Measurements from ENCODE around the gene FOXS1. TPM values are rescaled to one million over a fixed set of nuclear protein-coding genes. Genes with fewer than 3 reads are reported as not detected.
"Not testable (repeated sequence)": the region's sequence is repeated elsewhere in the genome, so short reads cannot be mapped to it uniquely, and the experiment has no call there.

Gene FOXS1
- total RNA-seq, 4 donors from 2014 or later = 3.0 to 11.8 (median 8.0) TPM

DNA sequence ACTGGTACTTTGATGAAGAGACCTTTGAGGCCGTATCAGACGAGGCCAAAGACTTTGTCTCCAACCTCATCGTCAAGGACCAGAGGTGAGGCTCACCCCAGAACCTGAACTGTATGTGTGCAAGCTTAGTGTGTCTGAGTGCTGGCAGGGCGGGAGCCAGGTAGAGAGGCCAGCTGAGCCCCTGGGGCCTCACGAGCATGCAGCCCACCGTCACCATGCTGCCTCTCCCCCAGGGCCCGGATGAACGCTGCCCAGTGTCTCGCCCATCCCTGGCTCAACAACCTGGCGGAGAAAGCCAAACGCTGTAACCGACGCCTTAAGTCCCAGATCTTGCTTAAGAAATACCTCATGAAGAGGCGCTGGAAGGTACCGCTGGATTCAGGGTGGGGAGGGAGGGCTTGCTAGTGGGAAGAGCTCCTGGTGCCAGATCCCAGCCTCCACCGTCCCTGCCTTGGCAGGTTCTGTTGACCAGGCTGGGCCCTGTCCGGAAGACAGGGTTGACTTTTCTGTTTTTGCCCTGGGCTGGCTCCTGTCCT is 13.6 kb downstream of the FOXS1 start:
- no peaks in the 10 kb centered on the region for H3K27me3 ChIP-seq
- no peak overlapping the region for H3K27ac ChIP-seq
- H3K4me1 ChIP-seq = peaks cover 0 to 48% (median 25%) of the 10 kb centered on the region in 4 donors
- 83 to 84% methylated on average over 15 to 17 of the region's 17 CpGs for WGBS, 2 donors
- no peaks in the 10 kb centered on the region for H3K36me3 ChIP-seq
- no peak for TF ChIP-seq CTCF (IDR thresholded peaks at IDR 0.05)
- no peak for TF ChIP-seq POLR2A (IDR thresholded peaks at IDR 0.05)
- TF ChIP-seq EP300 (IDR thresholded peaks at IDR 0.05) = no peak
- no peak overlapping the region for H3K4me3 ChIP-seq
- DNase-seq (ENCODE audit: low spot score in 2 of 2) = no peak
- H3K9me3 ChIP-seq = no peaks in the 10 kb centered on the region

DNA sequence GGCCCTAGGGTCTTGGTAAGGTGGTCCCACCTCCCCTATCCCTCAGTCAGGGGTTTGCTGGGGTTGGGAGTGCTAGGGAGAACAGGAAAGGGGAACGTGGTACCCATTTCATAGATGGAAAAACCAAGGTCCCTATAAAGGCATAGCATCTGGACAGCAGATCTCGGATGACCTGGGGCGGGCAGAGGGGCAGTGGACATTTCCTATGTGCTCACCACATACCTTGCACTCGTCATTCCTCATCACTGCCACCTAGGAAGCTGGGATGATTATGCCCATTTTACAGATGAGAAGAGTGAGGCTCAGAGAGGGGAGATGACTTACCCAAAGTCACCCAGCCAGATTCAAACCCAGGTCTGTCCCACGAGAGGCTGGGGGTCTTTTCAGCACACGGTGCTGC is 14.2 kb downstream of the FOXS1 start:
- WGBS, 2 donors = 90 to 92% methylated on average over 5 to 6 of the region's 6 CpGs
- H3K36me3 ChIP-seq = no peaks in the 10 kb centered on the region

GRCh38 chr20:31830406-31830981 is 14.9 kb downstream of the FOXS1 start:
- H3K4me1 ChIP-seq = peaks cover 0 to 34% (median 11%) of the 10 kb centered on the region in 4 donors
- no peak overlapping the region for H3K4me3 ChIP-seq
- 77 to 81% methylated on average over 6 of the region's 8 CpGs for WGBS, 2 donors
- no peak overlapping the region for H3K27ac ChIP-seq
- H3K27me3 ChIP-seq = no peaks in the 10 kb centered on the region
- no peak for TF ChIP-seq EP300 (IDR thresholded peaks at IDR 0.05)
- no peak for TF ChIP-seq POLR2A (IDR thresholded peaks at IDR 0.05)
- TF ChIP-seq CTCF (IDR thresholded peaks at IDR 0.05) = no peak
- no peaks in the 10 kb centered on the region for H3K36me3 ChIP-seq
- H3K9me3 ChIP-seq = no peaks in the 10 kb centered on the region
- DNase-seq (ENCODE audit: low spot score in 2 of 2) = no peak

More for the DNA sequence above, 14.2 kb downstream of the FOXS1 start:
- TF ChIP-seq EP300 (IDR thresholded peaks at IDR 0.05) (no peak), POLR2A (IDR thresholded peaks at IDR 0.05) (no peak), CTCF (IDR thresholded peaks at IDR 0.05) (no peak)
- no peaks in the 10 kb centered on the region for H3K9me3 ChIP-seq
- no peaks in the 10 kb centered on the region for H3K27me3 ChIP-seq
- DNase-seq (ENCODE audit: low spot score in 2 of 2) = no peak
- no peak overlapping the region for H3K27ac ChIP-seq
- H3K4me3 ChIP-seq = no peak overlapping the region
- H3K4me1 ChIP-seq = peaks cover 0 to 41% (median 18%) of the 10 kb centered on the region in 4 donors

GRCh38 chr20:31829731-31830130 is 15.7 kb downstream of the FOXS1 start:
- WGBS, 2 donors = 80 to 88% methylated on average over 6 of the region's 6 CpGs
- DNase-seq (ENCODE audit: low spot score in 2 of 2) = no peak
- H3K9me3 ChIP-seq = no peaks in the 10 kb centered on the region
- no peaks in the 10 kb centered on the region for H3K36me3 ChIP-seq
- H3K27me3 ChIP-seq = no peaks in the 10 kb centered on the region
- H3K4me1 ChIP-seq = peaks cover 0 to 26% (median 8%) of the 10 kb centered on the region in 4 donors
- no peak overlapping the region for H3K27ac ChIP-seq
- H3K4me3 ChIP-seq = no peak overlapping the region
- TF ChIP-seq CTCF (IDR thresholded peaks at IDR 0.05) (no peak), POLR2A (IDR thresholded peaks at IDR 0.05) (no peak), EP300 (IDR thresholded peaks at IDR 0.05) (no peak)

DNA sequence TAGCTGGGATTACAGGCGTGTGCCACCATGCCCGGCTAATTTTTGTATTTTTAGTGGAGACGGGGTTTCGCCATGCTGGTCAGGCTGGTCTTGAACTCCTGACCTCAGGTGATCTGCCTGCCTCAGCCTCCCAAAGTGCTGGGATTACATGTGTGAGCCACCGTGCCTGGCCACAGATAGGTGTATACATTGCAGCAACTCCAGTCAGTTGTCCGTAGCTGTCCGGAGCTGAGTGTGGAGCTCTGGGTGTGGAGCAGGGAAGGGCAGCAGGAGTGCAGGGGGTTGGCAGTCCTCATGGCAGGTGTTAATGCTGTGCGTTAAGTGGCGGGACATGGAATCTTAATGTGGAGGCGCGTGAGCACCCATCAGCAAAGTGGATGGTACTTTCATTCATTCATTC is 17.4 kb downstream of the FOXS1 start:
- not testable (repeated sequence) for DNase-seq (ENCODE audit: low spot score in 2 of 2); H3K36me3 ChIP-seq; H3K27me3 ChIP-seq; H3K9me3 ChIP-seq; H3K4me3 ChIP-seq; H3K27ac ChIP-seq
- H3K4me1 ChIP-seq = peaks cover 0 to 15% (median under 1%) of the 10 kb centered on the region in 4 donors
- WGBS, 2 donors = 94 to 95% methylated on average over 11 of the region's 11 CpGs

Data from tibial nerve (tissue), 4 donors.